GM19324 (cell line): ENCODE data around the gene KARS1.

ENCODE experiments used
- ATAC-seq: cut with Tn5 transposase; IDR thresholded peaks from one replicate; pipeline ENCODE4 v1.9.1; 2021; ENCODE audit warnings: mild to moderate bottlenecking, moderate library complexity; ENCODE audit not compliant: unreplicated experiment, low FRiP score

KARS1 gene

DNA sequence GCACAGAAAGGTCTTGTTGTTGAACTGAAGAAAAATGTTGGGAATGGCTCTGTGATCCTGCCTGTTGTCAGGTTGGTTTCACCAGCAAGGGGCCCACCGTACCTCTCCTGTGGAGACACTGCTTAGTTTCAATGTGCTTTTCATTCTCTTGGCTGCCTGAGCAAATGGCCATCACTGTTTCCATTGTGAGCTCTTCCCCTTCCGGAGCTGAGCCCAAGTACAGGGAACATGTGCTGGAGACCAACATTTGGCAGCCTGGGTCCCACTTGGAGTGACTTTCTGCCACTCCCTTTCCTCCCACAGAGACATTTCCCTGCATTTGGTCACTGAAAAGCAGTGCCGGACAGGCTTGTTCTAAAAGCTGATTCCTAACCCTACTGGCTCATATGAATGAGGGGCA is 58.2 kb downstream of the KARS1 start:
- ATAC-seq = no peak

DNA sequence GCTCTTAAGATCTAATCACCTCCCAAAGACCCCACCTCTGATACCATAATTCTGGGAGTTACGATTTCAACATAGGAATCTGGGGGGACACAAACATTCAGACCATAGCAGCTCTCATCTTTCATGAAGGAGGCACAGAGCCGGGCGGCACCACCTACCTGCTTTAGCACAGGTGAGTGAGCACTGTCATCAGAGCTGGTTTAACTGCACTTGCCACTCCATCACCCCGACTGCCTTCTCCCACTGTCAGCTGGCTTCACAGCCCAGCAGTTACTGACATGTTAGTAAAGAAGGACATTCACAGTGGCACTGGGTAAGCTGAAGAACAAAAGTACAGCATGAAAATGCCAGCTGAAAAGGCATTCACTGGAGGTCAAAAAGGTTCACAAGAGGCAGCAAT is 58.7 kb downstream of the KARS1 start:
- ATAC-seq = no peak

DNA sequence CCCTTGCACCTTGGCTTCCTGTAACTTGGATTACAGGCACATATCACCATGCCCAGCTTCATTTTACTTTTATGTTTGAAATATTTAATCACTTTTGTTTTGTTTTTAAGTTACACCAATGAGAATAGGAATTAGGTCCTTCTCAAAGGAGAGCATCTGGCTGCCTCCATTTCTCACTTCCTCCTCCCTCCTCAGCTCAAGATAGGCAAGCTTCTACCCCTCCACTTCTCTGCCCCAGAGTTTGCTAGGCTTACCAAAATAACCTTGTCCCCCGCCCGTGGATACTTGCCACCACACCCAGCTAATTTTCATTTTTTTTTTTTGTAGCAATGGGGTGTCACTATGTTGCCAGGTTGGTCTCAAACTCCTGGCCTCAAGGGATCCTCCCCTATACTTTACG is 63.4 kb downstream of the KARS1 start:
- peak; percentile 61 for ATAC-seq

DNA sequence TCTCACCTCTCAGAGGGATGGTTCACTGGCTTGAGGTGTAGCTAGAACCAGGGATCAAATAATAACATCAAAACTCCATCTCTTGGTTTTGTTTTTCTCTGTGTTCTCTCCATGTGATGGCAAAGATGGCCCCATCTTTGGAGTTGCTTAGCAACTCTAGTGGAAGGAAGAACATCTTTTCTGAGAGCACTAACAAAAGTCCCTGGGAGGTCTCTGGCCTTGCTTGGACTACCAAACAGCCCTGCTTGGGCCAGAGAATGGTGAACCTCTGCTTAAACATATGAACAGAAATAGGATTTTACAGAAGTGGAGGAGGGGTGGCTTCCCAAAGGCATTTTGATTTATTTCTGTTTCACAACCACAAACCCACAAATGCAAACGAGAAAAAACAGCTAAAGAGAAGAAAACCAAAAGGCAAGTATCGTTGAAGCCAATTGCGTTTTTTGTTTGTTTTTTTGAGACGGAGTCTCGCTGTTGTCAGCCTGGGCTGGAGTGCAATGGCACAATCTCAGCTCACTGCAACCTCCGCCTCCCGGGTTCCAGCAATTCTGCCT is 68.1 kb downstream of the KARS1 start:
- no peak for ATAC-seq

DNA sequence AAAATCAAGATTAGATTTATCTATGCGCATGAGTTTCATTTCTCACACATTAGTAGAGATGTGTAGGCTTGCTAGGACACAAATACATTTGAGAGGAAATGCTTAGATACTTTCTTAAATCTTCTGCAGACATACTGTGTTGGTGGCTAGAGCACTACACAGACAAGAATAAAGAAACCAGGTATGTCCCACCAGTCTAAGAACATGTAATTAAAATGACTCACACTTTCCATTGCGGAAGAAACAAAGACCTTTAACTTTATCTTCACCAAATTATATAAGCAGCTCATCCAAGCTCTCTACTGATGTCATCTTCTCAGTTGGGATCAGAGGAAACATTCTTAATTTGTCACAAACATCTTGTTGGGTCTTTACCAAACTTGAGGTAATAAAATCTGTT is 68.7 kb downstream of the KARS1 start:
- no peak for ATAC-seq

DNA sequence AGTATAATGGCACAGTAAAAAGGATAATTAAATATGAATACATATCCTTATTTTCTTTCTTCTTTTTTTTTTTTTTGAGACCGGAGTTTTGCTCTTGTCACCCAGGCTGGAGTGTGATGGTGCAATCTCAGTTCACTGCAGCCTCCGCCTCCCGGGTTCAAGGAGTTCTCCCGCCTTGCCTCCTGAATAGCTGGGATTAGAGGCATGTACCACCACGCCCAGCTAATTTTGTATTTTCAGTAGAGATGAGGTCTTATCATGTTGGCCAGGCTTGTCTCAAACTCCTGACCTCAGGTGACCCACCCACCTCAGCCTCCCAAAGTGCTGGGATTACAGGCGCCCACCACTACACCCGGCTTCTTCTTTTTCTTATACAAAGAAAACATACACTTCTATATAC is 69.3 kb downstream of the KARS1 start:
- ATAC-seq = no peak
